GM12865 (cell line): ENCODE results near the gene SH3PXD2A.

Experiments
- DNase-seq: peaks from one replicate; pipeline ENCODE4 v3.0.0; 2010; ENCODE audit warnings: low read depth
- H3K4me3 ChIP-seq: 2 replicates; pipeline ENCODE4 v1.5.1; 2011; ENCODE audit warnings: mild to moderate bottlenecking, low read depth, low read length, control low read depth
- TF ChIP-seq, protein P1 (sequence below): IDR thresholded peaks from 2 replicates; pipeline ENCODE4 v1.5.1; 2011; ENCODE audit warnings: low read length, control low read depth, low read depth, inconsistent platforms; ENCODE audit not compliant: insufficient read depth; ENCODE audit errors: missing control alignments

SH3PXD2A gene

DNA sequence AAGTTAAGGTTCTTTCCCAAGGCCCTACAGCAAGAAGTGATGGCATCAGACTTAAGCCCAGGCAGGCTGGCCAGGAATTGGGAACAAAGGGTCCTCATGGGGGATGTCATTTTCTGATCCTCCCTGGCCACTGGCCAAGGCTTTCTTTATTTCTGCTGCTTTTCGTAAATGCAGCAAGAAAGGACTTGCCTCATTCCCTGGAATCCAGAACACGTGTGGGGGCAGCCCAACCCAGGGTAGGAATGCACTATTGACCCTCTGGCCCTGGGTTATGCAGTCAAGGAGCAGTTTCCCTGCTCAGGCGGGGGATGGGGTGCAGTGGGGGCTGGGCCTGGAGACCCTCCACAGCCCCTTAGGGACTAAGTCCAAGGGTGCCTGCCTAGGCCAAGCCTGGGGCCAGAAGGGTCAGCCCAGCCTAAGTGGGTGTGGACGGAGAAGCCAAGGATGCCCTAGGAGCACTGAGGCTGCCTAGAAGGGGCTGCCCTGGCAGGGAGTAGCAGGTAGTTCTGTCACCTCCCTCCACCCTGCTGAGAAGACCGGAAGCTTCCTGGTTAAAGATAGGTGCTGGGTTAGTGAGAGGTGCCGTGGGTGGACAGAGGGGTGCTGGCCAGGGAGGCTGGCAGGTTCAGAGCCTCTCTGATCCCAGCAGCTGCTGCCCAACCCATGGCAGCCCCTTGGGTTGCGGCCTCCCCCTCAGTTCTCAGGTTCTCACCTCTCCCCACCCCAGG lies 179.2 kb downstream of the SH3PXD2A start:
- DNase-seq = no peak
- TF ChIP-seq, protein P1, sequence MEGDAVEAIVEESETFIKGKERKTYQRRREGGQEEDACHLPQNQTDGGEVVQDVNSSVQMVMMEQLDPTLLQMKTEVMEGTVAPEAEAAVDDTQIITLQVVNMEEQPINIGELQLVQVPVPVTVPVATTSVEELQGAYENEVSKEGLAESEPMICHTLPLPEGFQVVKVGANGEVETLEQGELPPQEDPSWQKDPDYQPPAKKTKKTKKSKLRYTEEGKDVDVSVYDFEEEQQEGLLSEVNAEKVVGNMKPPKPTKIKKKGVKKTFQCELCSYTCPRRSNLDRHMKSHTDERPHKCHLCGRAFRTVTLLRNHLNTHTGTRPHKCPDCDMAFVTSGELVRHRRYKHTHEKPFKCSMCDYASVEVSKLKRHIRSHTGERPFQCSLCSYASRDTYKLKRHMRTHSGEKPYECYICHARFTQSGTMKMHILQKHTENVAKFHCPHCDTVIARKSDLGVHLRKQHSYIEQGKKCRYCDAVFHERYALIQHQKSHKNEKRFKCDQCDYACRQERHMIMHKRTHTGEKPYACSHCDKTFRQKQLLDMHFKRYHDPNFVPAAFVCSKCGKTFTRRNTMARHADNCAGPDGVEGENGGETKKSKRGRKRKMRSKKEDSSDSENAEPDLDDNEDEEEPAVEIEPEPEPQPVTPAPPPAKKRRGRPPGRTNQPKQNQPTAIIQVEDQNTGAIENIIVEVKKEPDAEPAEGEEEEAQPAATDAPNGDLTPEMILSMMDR = no peak
- H3K4me3 ChIP-seq = no peak overlapping the region

DNA sequence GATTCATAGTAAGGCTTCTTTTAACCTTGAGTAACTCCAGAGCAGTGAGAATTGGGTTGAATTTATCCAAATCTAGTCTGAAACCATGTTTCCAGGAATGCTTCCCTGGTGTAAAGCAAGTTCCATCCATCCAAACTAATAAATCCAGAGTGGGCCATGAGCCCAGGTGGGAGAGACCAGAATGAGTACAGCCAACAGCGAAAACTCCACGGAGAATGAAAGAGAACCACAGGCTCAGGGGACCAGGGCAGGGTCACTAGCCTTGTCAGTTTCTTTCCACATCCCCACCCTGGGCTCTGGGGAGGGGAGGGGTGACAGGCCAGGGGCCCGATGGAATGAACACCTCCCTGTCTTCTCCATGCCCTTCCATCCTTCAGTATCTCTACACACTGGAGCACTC lies 181.8 kb downstream of the SH3PXD2A start:
- no peak overlapping the region for H3K4me3 ChIP-seq
- TF ChIP-seq, protein P1 = no peak
- no peak for DNase-seq

DNA sequence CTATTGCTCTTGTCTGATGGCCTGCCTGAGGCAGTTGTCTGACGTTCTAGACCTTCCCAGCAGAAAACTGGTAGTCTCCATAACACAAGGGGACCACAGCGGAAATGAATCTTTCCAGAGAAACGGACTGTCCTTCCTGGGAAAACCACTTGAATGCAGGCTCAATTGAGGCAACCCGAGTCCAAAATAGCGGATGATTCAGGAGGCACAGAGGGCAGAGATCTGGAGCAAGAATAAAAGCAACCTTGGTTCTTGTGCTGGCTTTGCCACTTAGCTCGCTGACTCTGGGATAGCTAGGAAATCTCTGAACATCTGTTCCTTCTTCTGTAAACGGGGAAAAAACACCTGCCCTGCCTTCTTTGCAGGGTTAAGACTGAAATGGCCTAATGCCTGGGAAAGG lies 183.0 kb downstream of the SH3PXD2A start:
- no peak for DNase-seq

DNA sequence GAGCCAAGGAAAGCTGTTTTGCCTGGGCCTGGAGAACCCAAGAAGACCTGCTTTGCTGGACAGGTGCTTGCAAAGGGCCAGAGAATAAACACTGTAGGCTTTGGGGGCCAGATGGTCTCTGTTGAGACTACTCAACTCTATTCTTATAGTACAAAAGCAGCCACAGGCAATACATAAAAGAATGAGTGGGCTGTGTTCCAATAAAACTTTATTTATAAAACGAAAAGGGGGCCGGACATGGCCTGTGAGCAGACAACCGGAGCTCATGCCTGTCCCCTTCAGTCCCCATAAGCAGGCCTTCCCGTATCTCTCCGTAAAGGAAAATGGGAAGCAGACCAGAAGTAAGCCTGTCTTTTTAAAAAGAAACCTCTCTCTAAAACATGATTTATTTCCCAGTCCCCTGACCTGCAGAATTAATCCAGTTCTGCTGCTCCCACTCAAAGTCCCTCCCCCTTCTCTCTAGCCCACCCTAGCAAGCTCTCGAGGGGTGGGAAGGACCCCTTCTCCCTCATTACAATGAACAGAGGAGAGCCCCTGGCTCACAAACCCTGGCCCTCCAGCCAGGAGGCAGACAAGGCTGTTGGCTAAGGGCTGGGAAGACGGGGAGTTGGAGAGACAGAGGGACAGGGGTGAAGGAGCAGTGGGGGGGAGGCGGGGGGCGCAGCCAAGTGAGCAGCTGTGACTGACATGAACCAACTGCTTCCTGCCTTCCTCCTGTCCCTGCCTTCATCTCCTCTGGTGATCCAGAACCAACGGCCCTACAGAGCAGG lies 184.1 kb downstream of the SH3PXD2A start:
- TF ChIP-seq, protein P1 = no peak
- DNase-seq = no peak
- H3K4me3 ChIP-seq = no peak overlapping the region

More for the DNA sequence above, 183.0 kb downstream of the SH3PXD2A start:
- TF ChIP-seq, protein P1 = no peak
- no peak overlapping the region for H3K4me3 ChIP-seq

DNA sequence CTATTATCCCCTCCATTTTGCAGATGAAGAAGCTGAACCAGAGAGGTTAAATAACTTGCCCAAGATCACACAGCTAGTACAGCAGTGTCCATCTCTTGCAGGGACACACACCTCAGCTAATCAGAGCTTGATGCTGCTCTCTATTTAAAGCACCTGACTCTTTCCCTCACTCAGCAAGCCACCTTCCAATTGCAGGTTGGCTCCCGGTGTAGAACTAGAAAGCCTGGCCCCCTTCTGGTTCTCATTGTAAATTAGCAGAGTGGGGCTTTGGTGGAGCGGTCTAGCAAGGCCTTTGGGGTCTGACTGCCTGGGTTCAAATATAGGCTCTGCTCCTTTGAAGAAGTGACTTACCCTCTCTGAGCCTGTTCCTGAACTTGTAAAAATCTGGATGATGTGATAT lies 185.4 kb downstream of the SH3PXD2A start:
- TF ChIP-seq, protein P1 = no peak
- DNase-seq = no peak

DNA sequence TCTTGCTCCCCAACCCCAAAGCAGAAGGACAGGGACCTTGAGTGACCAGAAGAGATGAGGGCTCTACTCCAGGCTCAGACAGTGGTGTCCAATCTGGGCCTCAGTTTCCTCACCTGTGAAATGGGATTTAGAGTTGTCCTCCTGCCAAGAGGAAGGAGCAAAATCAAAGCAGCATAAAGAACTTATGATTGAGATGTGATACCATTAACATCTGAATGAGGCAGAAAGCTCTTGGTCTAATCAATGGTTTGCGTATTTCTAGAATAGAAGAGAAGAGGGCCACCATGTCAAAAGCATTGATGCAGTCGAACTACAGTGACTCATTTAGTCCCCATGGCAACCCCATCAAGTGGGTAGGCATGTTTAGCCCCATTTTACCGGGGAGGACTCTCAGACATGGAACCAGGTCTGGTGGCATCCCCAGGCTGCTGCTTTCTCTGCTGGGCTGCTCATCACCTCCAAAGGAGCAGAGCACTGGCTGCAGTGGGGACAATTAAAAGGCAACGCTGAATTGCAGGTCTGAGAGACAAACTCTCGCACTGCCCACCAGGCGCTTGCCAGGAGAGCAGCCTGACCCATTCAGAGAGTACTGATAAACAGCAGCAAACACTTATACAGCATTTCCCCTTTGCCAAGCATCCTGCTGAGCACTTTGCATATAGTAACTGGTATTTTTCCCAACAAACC lies 186.0 kb downstream of the SH3PXD2A start:
- TF ChIP-seq, protein P1 = no peak
- DNase-seq = no peak
- H3K4me3 ChIP-seq = no peak overlapping the region

More for the DNA sequence above, 185.4 kb downstream of the SH3PXD2A start:
- no peak overlapping the region for H3K4me3 ChIP-seq
